ENCODE results near the gene PALM3. TPM values are rescaled to one million over a fixed set of nuclear protein-coding genes. Genes with fewer than 3 reads are reported as not detected.
A peak's percentile ranks its signal among the peaks of the same experiment; 100 is the strongest.

The PALM3 gene
- total RNA-seq, 1 experiment from 2014 or later: 3.3 TPM

DNA sequence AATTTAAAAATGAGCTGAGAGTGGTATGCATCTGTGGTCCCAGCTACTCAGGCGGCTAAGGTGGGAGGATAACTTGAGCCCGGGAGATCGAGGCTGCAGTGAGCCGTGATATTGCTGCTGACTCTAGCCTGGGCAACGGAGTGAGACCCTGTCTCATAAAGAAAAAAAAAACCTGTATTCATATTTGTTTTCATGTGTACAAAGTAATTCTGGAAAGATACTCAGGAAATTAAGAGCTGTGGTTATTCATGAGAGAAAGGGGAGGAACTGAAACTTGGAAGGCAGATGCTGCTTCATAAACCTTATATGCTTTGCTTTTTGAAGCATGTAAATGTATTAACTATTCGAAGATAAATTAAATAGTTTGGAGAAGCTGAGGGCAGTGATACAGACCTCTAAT, 42.8 kb downstream of the PALM3 start:
- BruUV-seq (replicated peaks): no TSS peak
- no peaks in the 10 kb centered on the region for H3K9me3 ChIP-seq (ENCODE audit: control insufficient read depth in 1 of 2, insufficient read depth in 1 of 2, low read depth in 1 of 2, low read length in 2 of 2)
- intact Hi-C loops (cut with micrococcal nuclease): no loop called here
- no peak overlapping the region for H3K4me3 ChIP-seq (replicated peaks in 1 of 2; ENCODE audit: low read depth in 1 of 2, low read length in 2 of 2)
- no peak overlapping the region for H3K27ac ChIP-seq (ENCODE audit: low read depth, low read length)
- no peak overlapping the region for H3K4me2 ChIP-seq (ENCODE audit: low read length)
- H3K9me2 ChIP-seq (ENCODE audit: insufficient read depth): no peaks in the 10 kb centered on the region
- no peaks in the 10 kb centered on the region; a peak in 1 of 4 replicates for H3K36me3 ChIP-seq (ENCODE audit: control insufficient read depth in 1 of 2, insufficient read depth in 2 of 2, low read length in 2 of 2)
- ChIA-PET POLR2A (interaction anchor here (1.0 to 1.5 kb wide), 2 partner anchors 12 to 13 kb away, joined by 3 to 4 read pairs; partner anchors contain the start of gene IL27RA), RAD21 (ENCODE audit: low non-redundant PET in 1 of 2, low total read pairs in 2 of 2, uncharacterized antibody in 2 of 2, unreplicated experiment in 2 of 2) (interaction anchor here in 1 of 2 experiments (0.7 kb wide), 1 partner anchor 11 kb away, joined by 3 read pairs; no protein-coding TSS in a partner anchor), CTCF (interaction anchor here (0.6 to 2.5 kb wide), 2 partner anchors 13 to 40 kb away, joined by 6 to 8 read pairs; partner anchors contain the start of gene IL27RA)
- H4K20me1 ChIP-seq (ENCODE audit: insufficient read depth): no peaks in the 10 kb centered on the region
- TF ChIP-seq ELF1 (IDR thresholded peaks at IDR 0.05; ENCODE audit: borderline replicate concordance, low read depth) (no peak), YY1 (IDR thresholded peaks at IDR 0.05; ENCODE audit: extremely low read depth, insufficient replicate concordance, low read depth, low read length) (no peak)
- no peaks in the 10 kb centered on the region for H3K27me3 ChIP-seq (ENCODE audit: insufficient read depth, low read length)
- H3K79me2 ChIP-seq (ENCODE audit: insufficient read depth, low read length): no peaks in the 10 kb centered on the region
- H3K4me1 ChIP-seq (ENCODE audit: control insufficient read depth in 1 of 2, insufficient read depth in 2 of 2, low read length in 2 of 2): peaks cover 10 to 32% of the 10 kb centered on the region in 2 experiments; a peak in 3 of 4 replicates
- no peak overlapping the region for H3K9ac ChIP-seq (ENCODE audit: low read length)
- ATAC-seq: no peak
- DNase-seq (ENCODE audit: low read depth, low spot score): no peak
- H2AFZ ChIP-seq (ENCODE audit: low read depth, low read length, poor library complexity, severe bottlenecking): peak overlapping the region; percentile 80

DNA sequence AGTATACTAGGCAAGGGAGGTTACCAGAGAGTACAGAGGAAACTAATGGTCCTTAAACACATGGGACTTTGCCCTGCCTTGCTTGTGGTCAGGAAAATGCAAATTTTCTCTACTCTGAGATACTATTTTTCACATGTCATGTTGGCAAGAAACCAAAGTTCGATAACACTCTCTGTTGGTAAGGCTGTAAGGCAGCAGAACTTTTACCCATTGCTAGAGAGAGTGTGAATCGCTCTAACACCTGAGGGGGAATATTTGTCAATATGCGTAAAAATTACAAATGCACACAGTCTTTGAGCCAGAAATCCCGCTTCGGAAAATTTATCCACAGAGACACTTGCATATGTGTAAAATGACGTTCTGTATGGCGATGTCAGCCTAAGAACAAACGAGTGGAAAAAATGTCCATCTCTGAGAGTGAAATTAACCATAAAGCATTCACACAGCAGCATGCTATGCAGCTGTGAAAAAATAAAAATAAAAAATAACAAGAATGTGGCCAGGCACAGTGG, 46.3 kb downstream of the PALM3 start:
- ATAC-seq: no peak
- TF ChIP-seq YY1 (IDR thresholded peaks at IDR 0.05; ENCODE audit: extremely low read depth, insufficient replicate concordance, low read depth, low read length): no peak
- CTCF ChIA-PET: no interaction called here
- Histone ChIP-seq H3K79me2 (ENCODE audit: insufficient read depth, low read length) (no peaks in the 10 kb centered on the region), H4K20me1 (ENCODE audit: insufficient read depth) (no peaks in the 10 kb centered on the region), H3K27ac (ENCODE audit: low read depth, low read length) (no peak overlapping the region), H3K4me2 (ENCODE audit: low read length) (no peak overlapping the region), H3K27me3 (ENCODE audit: insufficient read depth, low read length) (no peaks in the 10 kb centered on the region), H3K9me2 (ENCODE audit: insufficient read depth) (no peaks in the 10 kb centered on the region), H3K9ac (ENCODE audit: low read length) (no peak overlapping the region), H3K4me1 (ENCODE audit: control insufficient read depth in 1 of 2, insufficient read depth in 2 of 2, low read length in 2 of 2) (peaks cover 4 to 7% of the 10 kb centered on the region in 2 experiments; a peak in 3 of 4 replicates), H3K4me3 (replicated peaks in 1 of 2; ENCODE audit: low read depth in 1 of 2, low read length in 2 of 2) (no peak overlapping the region), H2AFZ (ENCODE audit: low read depth, low read length, poor library complexity, severe bottlenecking) (no peak overlapping the region), H3K9me3 (ENCODE audit: control insufficient read depth in 1 of 2, insufficient read depth in 1 of 2, low read depth in 1 of 2, low read length in 2 of 2) (no peaks in the 10 kb centered on the region), H3K36me3 (ENCODE audit: control insufficient read depth in 1 of 2, insufficient read depth in 2 of 2, low read length in 2 of 2) (no peaks in the 10 kb centered on the region)
- BruUV-seq (replicated peaks): no TSS peak
- POLR2A ChIA-PET: no interaction called here
- intact Hi-C loops (cut with micrococcal nuclease): no loop called here
- no peak for DNase-seq (ENCODE audit: low read depth, low spot score)
- RAD21 ChIA-PET (ENCODE audit: low non-redundant PET in 1 of 2, low total read pairs in 2 of 2, uncharacterized antibody in 2 of 2, unreplicated experiment in 2 of 2): no interaction called here

Data from HCT116 (cell line).